Prostate gland (tissue), 2 donors: Measurements from ENCODE around the gene CCSER1. TPM values are rescaled to one million over a fixed set of nuclear protein-coding genes. Genes with fewer than 3 reads are reported as not detected.

Experiments used
- DNase-seq: peaks from one replicate; pipeline ENCODE4 v3.0.0-alpha.2; 2019; ENCODE audit warnings: low spot score
- H3K27ac ChIP-seq, 2 donors: fragments of 200-600 bp; sonication (generic); 2 replicates each; pipeline ENCODE4 v1.5.1; 2017 to 2019
- H3K27me3 ChIP-seq: fragments of 200-600 bp; sonication (generic); replicated peaks from 2 replicates; pipeline ENCODE4 v1.5.1; 2019; ENCODE audit not compliant: insufficient read depth
- H3K36me3 ChIP-seq, 2 donors: fragments of 200-600 bp; sonication (generic); 1 replicate in 1 of 2; 2 replicates in 1 of 2; pipeline versions ENCODE4 v1.5.1 to v1.8.1; 2017 to 2019
- H3K4me1 ChIP-seq: fragments of 200-600 bp; sonication (generic); replicated peaks from 2 replicates; pipeline ENCODE4 v1.5.1; 2019
- H3K4me3 ChIP-seq, 2 donors: fragments of 200-600 bp; sonication (generic); 2 replicates each; pipeline ENCODE4 v1.5.1; 2017 to 2019
- H3K9me3 ChIP-seq: fragments of 200-600 bp; sonication (generic); 2 replicates; pipeline ENCODE4 v1.5.1; 2017
- POLR2A ChIP-seq: fragments of 450-650 bp; IDR thresholded peaks from one replicate; pipeline ENCODE4 v1.6.1; 2016; ENCODE audit warnings: antibody characterized with exemption, mild to moderate bottlenecking
- POLR2AphosphoS5 ChIP-seq: sonication (generic); formaldehyde crosslinking; IDR thresholded peaks from one replicate; pipeline ENCODE4 v1.6.1; 2017; ENCODE audit warnings: antibody characterized with exemption
- WGBS: methylation state at CpG from one replicate; pipeline ENCODE4 v1.1.5; 2018; 5-methylcytosine and 5-hydroxymethylcytosine counted together
- intact Hi-C: fragments of 100-400 bp; cut with DNase I; formaldehyde crosslinking; loops from one replicate; pipeline ENCODE4 v1.14.2; 2022
- total RNA-seq, 2 donors: library from RNA; depleted of rRNA; stranded (reverse); fragments of >200 nt; gene quantifications; one replicate each; pipeline ENCODE4 v1.1.0, GENCODE V29; 2016
- TF ChIP-seq, protein P1 (sequence below), 4 experiments: fragments of 200-600 bp in 2 of 4; fragments of 450-650 bp in 2 of 4; sonication (generic) in 2 of 4; IDR thresholded peaks; 1 replicate in 3 of 4; 2 replicates in 1 of 4; pipeline ENCODE4 v1.5.1; 2016 to 2019; ENCODE audit warnings: antibody characterized with exemption in 4 of 4, mild to moderate bottlenecking in 2 of 4, moderate library complexity in 2 of 4

The CCSER1 gene
- total RNA-seq, 2 donors from 2014 or later: 11.9 to 32.2 TPM

DNA sequence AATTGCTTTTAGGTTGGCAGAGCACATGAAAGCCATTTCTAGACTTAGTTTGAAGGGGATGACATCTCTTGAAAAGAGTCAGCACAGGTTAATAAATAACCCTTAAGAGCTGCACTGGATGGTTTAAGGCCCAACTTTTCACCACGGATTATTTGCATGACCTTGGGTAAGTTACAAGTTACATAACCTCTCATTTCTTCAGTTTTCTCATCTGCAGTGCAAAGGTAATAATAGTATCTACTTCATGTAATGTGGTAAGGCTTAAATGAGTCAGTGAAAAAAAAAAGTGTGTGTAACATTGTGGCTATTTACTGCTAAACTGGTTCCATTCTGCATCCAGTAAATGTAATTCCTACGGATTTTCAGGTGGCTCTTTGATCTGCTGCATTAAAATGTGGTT, 715.8 kb downstream of the CCSER1 start:
- Histone ChIP-seq H3K36me3 (no peaks in the 10 kb centered on the region), H3K27me3 (no peaks in the 10 kb centered on the region), H3K4me3 (no peak overlapping the region), H3K9me3 (no peaks in the 10 kb centered on the region), H3K4me1 (no peaks in the 10 kb centered on the region), H3K27ac (no peak overlapping the region)
- no peak for DNase-seq
- TF ChIP-seq POLR2AphosphoS5: no peak
- TF ChIP-seq, protein P1, sequence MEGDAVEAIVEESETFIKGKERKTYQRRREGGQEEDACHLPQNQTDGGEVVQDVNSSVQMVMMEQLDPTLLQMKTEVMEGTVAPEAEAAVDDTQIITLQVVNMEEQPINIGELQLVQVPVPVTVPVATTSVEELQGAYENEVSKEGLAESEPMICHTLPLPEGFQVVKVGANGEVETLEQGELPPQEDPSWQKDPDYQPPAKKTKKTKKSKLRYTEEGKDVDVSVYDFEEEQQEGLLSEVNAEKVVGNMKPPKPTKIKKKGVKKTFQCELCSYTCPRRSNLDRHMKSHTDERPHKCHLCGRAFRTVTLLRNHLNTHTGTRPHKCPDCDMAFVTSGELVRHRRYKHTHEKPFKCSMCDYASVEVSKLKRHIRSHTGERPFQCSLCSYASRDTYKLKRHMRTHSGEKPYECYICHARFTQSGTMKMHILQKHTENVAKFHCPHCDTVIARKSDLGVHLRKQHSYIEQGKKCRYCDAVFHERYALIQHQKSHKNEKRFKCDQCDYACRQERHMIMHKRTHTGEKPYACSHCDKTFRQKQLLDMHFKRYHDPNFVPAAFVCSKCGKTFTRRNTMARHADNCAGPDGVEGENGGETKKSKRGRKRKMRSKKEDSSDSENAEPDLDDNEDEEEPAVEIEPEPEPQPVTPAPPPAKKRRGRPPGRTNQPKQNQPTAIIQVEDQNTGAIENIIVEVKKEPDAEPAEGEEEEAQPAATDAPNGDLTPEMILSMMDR (IDR thresholded peaks at IDR 0.05): no peak
- TF ChIP-seq POLR2A: no peak
- intact Hi-C loops: no loop called here
- 50% methylated on average over 2 of the region's 2 CpGs for WGBS

DNA sequence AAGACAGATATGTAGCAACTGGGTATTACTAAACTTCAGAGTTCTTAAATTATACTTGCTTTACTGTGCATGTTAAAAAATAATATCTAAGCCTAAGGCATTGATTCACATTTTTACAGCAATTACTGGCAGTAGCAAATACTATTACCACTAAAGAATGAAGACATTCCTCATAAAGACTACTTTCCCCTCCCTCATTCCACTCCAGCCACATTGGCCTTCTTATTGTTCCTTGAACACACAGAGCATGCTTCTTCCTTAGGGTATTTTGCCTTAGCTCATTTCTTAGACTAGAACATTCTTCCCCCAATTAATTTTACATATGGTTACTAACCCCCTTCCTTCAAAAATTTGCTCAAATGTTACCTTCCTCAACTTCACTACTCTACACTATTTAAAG, 717.0 kb downstream of the CCSER1 start:
- intact Hi-C loops: no loop called here
- TF ChIP-seq POLR2AphosphoS5 (no peak), POLR2A (no peak)
- TF ChIP-seq, protein P1 (IDR thresholded peaks at IDR 0.05): no peak
- Histone ChIP-seq H3K4me1 (no peaks in the 10 kb centered on the region), H3K9me3 (no peaks in the 10 kb centered on the region), H3K27me3 (no peaks in the 10 kb centered on the region), H3K36me3 (no peaks in the 10 kb centered on the region), H3K27ac (no peak overlapping the region), H3K4me3 (no peak overlapping the region)
- no peak for DNase-seq

DNA sequence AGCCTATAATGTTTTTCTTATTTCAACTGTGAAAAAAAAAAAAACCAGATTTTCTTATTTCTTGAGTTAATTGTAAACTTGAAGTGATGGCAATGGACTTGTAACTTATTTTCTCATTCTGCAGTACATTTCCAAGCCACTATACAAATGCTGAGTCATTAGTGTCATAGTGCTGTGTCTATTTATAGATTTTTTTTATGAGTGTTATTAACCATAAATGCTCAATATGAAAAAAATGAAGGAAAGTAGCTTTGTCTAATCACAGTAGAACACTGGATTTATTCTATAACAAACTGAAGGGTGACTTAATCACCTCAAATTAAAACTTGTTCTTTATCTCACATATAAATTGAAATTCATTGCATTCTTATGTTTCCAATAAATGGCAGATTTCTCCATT, 718.6 kb downstream of the CCSER1 start:
- no peak for DNase-seq
- Histone ChIP-seq H3K27ac (no peak overlapping the region), H3K9me3 (no peaks in the 10 kb centered on the region), H3K4me1 (no peaks in the 10 kb centered on the region), H3K4me3 (no peak overlapping the region), H3K36me3 (no peaks in the 10 kb centered on the region), H3K27me3 (no peaks in the 10 kb centered on the region)
- TF ChIP-seq, protein P1 (IDR thresholded peaks at IDR 0.05): no peak
- TF ChIP-seq POLR2AphosphoS5: no peak
- no peak for TF ChIP-seq POLR2A
- intact Hi-C loops: no loop called here

DNA sequence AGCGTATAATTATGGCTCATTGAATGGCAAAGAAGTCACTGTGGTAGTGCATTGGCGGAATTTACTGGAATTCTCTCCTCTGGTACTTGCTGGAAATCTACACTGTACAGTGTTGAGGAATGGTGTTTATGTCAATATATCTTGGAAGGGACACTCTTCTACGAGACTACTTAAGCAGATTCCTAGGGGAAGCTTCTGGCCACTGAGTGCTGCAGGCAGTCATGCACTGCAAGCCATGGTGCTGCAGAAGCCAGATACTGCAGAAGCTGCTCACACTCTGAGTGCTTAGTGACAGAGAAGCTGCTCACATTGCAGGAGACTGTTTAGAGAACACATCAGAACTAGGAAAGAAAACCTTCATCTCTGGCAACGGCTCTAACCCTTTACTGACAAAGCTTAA, 725.0 kb downstream of the CCSER1 start:
- Histone ChIP-seq H3K4me3 (no peak overlapping the region), H3K27me3 (no peaks in the 10 kb centered on the region)
- no peak for DNase-seq

GRCh38 chr4:90855111-90855510, 727.9 kb downstream of the CCSER1 start:
- no peak for DNase-seq
- H3K4me3 ChIP-seq: no peak overlapping the region
- H3K36me3 ChIP-seq: no peaks in the 10 kb centered on the region
- TF ChIP-seq, protein P1 (IDR thresholded peaks at IDR 0.05): no peak
- TF ChIP-seq POLR2AphosphoS5 (no peak), POLR2A (no peak)
- H3K27me3 ChIP-seq: no peaks in the 10 kb centered on the region
- H3K4me1 ChIP-seq: no peaks in the 10 kb centered on the region
- H3K9me3 ChIP-seq: no peaks in the 10 kb centered on the region
- intact Hi-C loops: no loop called here
- no peak overlapping the region for H3K27ac ChIP-seq

More for the DNA sequence above, 725.0 kb downstream of the CCSER1 start:
- intact Hi-C loops: no loop called here
- no peaks in the 10 kb centered on the region for H3K9me3 ChIP-seq
- TF ChIP-seq POLR2A (no peak), POLR2AphosphoS5 (no peak)
- TF ChIP-seq, protein P1 (IDR thresholded peaks at IDR 0.05): no peak
- H3K4me1 ChIP-seq: no peaks in the 10 kb centered on the region
- H3K27ac ChIP-seq: no peak overlapping the region
- no peaks in the 10 kb centered on the region for H3K36me3 ChIP-seq
- 62% methylated on average over 4 of the region's 4 CpGs for WGBS
